HEK293 (cell line): ENCODE results near the gene MUC7.

ENCODE experiments used
- CTCF ChIA-PET: fragments of 350-600 bp; formaldehyde crosslinking; extraction: SDS; loops from one replicate; lab custom pipeline; 2021; ENCODE audit warnings: antibody characterized with exemption; lab: Yijun Ruan, JAX
- POLR2A ChIA-PET: fragments of 300-600 bp; formaldehyde crosslinking; extraction: SDS; loops from one replicate; lab custom pipeline; 2020; ENCODE audit warnings: antibody characterized with exemption, inconsistent platforms; lab: Yijun Ruan, JAX
- H3K27ac ChIP-seq: fragments of 200-500 bp; sonication (Bioruptor generic); 2 replicates; pipeline ENCODE4 v1.5.1; 2014; ENCODE audit warnings: low read depth, low read length, control low read depth, inconsistent platforms; ENCODE audit errors: extremely low read depth
- H3K36me3 ChIP-seq, 2 experiments: fragments of 200-500 bp in 1 of 2; sonication (Bioruptor generic) in 1 of 2; 1 replicate in 1 of 2; 2 replicates in 1 of 2; pipeline ENCODE4 v1.5.1; 2014 to 2017; ENCODE audit warnings: inconsistent platforms in 2 of 2, low read length in 2 of 2; ENCODE audit not compliant: control insufficient read depth in 2 of 2, insufficient read depth in 1 of 2
- H3K4me1 ChIP-seq: fragments of 200-500 bp; sonication (Bioruptor generic); 2 replicates; pipeline ENCODE4 v1.5.1; 2014; ENCODE audit warnings: mild to moderate bottlenecking, low read length, inconsistent platforms; ENCODE audit not compliant: control insufficient read depth, insufficient read depth
- H3K4me3 ChIP-seq: 2 replicates; pipeline ENCODE4 v1.5.1; 2011; ENCODE audit warnings: low read depth, mild to moderate bottlenecking, control low read depth, low read length, moderate library complexity
- H3K9me3 ChIP-seq: fragments of 200-500 bp; sonication (Bioruptor generic); 2 replicates; pipeline ENCODE4 v1.5.1; 2014; ENCODE audit warnings: low read depth, low read length, inconsistent platforms; ENCODE audit not compliant: control insufficient read depth, insufficient read depth
- GLI2 ChIP-seq: fragments of 450-650 bp; formaldehyde crosslinking; IDR thresholded peaks from 2 replicates; pipeline ENCODE4; 2017; ENCODE audit warnings: missing biosample characterization, missing genetic modification characterization, low read depth, borderline replicate concordance
- KLF16 ChIP-seq: fragments of 450-650 bp; formaldehyde crosslinking; IDR thresholded peaks from 2 replicates; pipeline ENCODE4 v1.5.1; 2017; ENCODE audit warnings: missing biosample characterization, missing genetic modification characterization
- PATZ1 ChIP-seq: fragments of 450-650 bp; formaldehyde crosslinking; IDR thresholded peaks from 2 replicates; pipeline ENCODE4 v1.5.1; 2016; ENCODE audit warnings: missing biosample characterization, missing genetic modification characterization
- REST ChIP-seq: fragments of 450-650 bp; formaldehyde crosslinking; IDR thresholded peaks from 2 replicates; pipeline ENCODE4 v1.5.1; 2016; ENCODE audit warnings: missing biosample characterization, missing genetic modification characterization
- SP2 ChIP-seq: fragments of 450-650 bp; formaldehyde crosslinking; IDR thresholded peaks from 2 replicates; pipeline ENCODE4 v1.5.1; 2016; ENCODE audit warnings: missing biosample characterization, missing genetic modification characterization
- ZBTB1 ChIP-seq: fragments of 450-650 bp; formaldehyde crosslinking; IDR thresholded peaks from 2 replicates; pipeline ENCODE4 v1.5.1; 2016; ENCODE audit warnings: missing biosample characterization, missing genetic modification characterization
- ZBTB6 ChIP-seq: fragments of 450-650 bp; formaldehyde crosslinking; IDR thresholded peaks from 2 replicates; pipeline ENCODE4 v1.5.1; 2017; ENCODE audit warnings: missing biosample characterization, missing genetic modification characterization
- ZEB2 ChIP-seq: fragments of 450-650 bp; formaldehyde crosslinking; IDR thresholded peaks from 2 replicates; pipeline ENCODE4 v1.5.1; 2016; ENCODE audit warnings: missing biosample characterization, missing genetic modification characterization
- ZFP3 ChIP-seq: fragments of 450-650 bp; formaldehyde crosslinking; IDR thresholded peaks from 2 replicates; pipeline ENCODE4 v1.5.1; 2016; ENCODE audit warnings: low read depth, missing biosample characterization, missing genetic modification characterization
- ZNF2 ChIP-seq: fragments of 450-650 bp; formaldehyde crosslinking; IDR thresholded peaks from 2 replicates; pipeline ENCODE4 v1.5.1; 2016; ENCODE audit warnings: missing biosample characterization, missing genetic modification characterization
- ZNF202 ChIP-seq: fragments of 450-650 bp; formaldehyde crosslinking; IDR thresholded peaks from 2 replicates; pipeline ENCODE4 v1.5.1; 2016; ENCODE audit warnings: missing biosample characterization, missing genetic modification characterization, borderline replicate concordance
- ZNF248 ChIP-seq: fragments of 450-650 bp; formaldehyde crosslinking; IDR thresholded peaks from 2 replicates; pipeline ENCODE4 v1.5.1; 2017; ENCODE audit warnings: missing biosample characterization, missing genetic modification characterization
- ZNF274 ChIP-seq, 2 experiments: fragments of 200-500 bp in 1 of 2; fragments of 450-650 bp in 1 of 2; sonication (Bioruptor generic) in 1 of 2; formaldehyde crosslinking in 1 of 2; IDR thresholded peaks; 2 replicates each; pipeline versions ENCODE4 v1.5.1 to v1.6.1; 2014 to 2016; ENCODE audit warnings: borderline replicate concordance in 1 of 2, inconsistent platforms in 1 of 2, low read length in 1 of 2, missing biosample characterization in 1 of 2, missing genetic modification characterization in 1 of 2
- ZNF324 ChIP-seq: fragments of 450-650 bp; formaldehyde crosslinking; IDR thresholded peaks from 2 replicates; pipeline ENCODE4 v1.5.1; 2016; ENCODE audit warnings: missing biosample characterization, missing genetic modification characterization
- ZNF398 ChIP-seq: fragments of 450-650 bp; formaldehyde crosslinking; IDR thresholded peaks from 2 replicates; pipeline ENCODE4 v1.5.1; 2017; ENCODE audit warnings: missing biosample characterization, missing genetic modification characterization
- ZNF416 ChIP-seq: fragments of 450-650 bp; formaldehyde crosslinking; IDR thresholded peaks from 2 replicates; pipeline ENCODE4 v1.5.1; 2016; ENCODE audit warnings: missing biosample characterization, missing genetic modification characterization
- ZNF426 ChIP-seq: fragments of 450-650 bp; formaldehyde crosslinking; IDR thresholded peaks from 2 replicates; pipeline ENCODE4 v1.5.1; 2017; ENCODE audit warnings: missing biosample characterization, missing genetic modification characterization, mild to moderate bottlenecking, inconsistent platforms, moderate library complexity
- ZNF544 ChIP-seq: fragments of 450-650 bp; formaldehyde crosslinking; IDR thresholded peaks from 2 replicates; pipeline ENCODE4 v1.5.0; 2017; ENCODE audit warnings: missing biosample characterization, missing genetic modification characterization
- ZNF561 ChIP-seq: fragments of 450-650 bp; IDR thresholded peaks from 2 replicates; pipeline ENCODE4 v1.5.1; 2018; ENCODE audit warnings: missing biosample characterization, missing genetic modification characterization, borderline replicate concordance
- ZNF580 ChIP-seq: fragments of 450-650 bp; formaldehyde crosslinking; IDR thresholded peaks from 2 replicates; pipeline ENCODE4 v1.5.1; 2016; ENCODE audit warnings: missing biosample characterization, missing genetic modification characterization
- ZNF596 ChIP-seq: fragments of 450-650 bp; IDR thresholded peaks from 2 replicates; pipeline ENCODE4 v1.5.0; 2018; ENCODE audit warnings: missing biosample characterization, mild to moderate bottlenecking, missing genetic modification characterization, moderate library complexity
- ZNF626 ChIP-seq: fragments of 450-650 bp; sonication (Bioruptor Pico); formaldehyde crosslinking; IDR thresholded peaks from 2 replicates; pipeline ENCODE4 v1.5.1; 2018; ENCODE audit warnings: missing biosample characterization, missing genetic modification characterization, inconsistent platforms
- ZNF654 ChIP-seq: fragments of 450-650 bp; formaldehyde crosslinking; IDR thresholded peaks from 2 replicates; pipeline ENCODE4 v1.5.1; 2016; ENCODE audit warnings: low read depth, missing biosample characterization, missing genetic modification characterization
- ZNF670 ChIP-seq: fragments of 450-650 bp; formaldehyde crosslinking; IDR thresholded peaks from 2 replicates; pipeline ENCODE4 v1.5.1; 2016; ENCODE audit warnings: missing biosample characterization, missing genetic modification characterization, low read depth
- ZNF843 ChIP-seq: fragments of 450-650 bp; formaldehyde crosslinking; IDR thresholded peaks from 2 replicates; pipeline ENCODE4 v1.5.1; 2016; ENCODE audit warnings: missing biosample characterization, missing genetic modification characterization
- ZSCAN30 ChIP-seq: fragments of 450-650 bp; IDR thresholded peaks from 2 replicates; pipeline ENCODE4 v1.5.1; 2018; ENCODE audit warnings: missing biosample characterization, mild to moderate bottlenecking, missing genetic modification characterization, moderate library complexity
- ZSCAN4 ChIP-seq: fragments of 450-650 bp; formaldehyde crosslinking; IDR thresholded peaks from 2 replicates; pipeline ENCODE4 v1.5.1; 2017; ENCODE audit warnings: missing biosample characterization, missing genetic modification characterization

MUC7 gene

GRCh38 chr4:70442474-70442873 is 29.5 kb upstream of the MUC7 start:
- Histone ChIP-seq H3K4me1 (no peaks in the 10 kb centered on the region), H3K27ac (no peak overlapping the region)
- ChIA-PET POLR2A (no interaction called here), CTCF (no interaction called here)
- TF ChIP-seq SP2 (tag by site-specific recombination), result no peak
- no peak for TF ChIP-seq ZNF626 (tag by site-specific recombination)
- TF ChIP-seq ZNF654 (tag by site-specific recombination), result no peak
- TF ChIP-seq ZNF596 (tag by site-specific recombination), result no peak
- TF ChIP-seq ZNF416, result no peak
- no peak for TF ChIP-seq ZNF843 (tag by site-specific recombination)
- TF ChIP-seq ZNF544, result no peak
- TF ChIP-seq ZBTB1, result no peak
- TF ChIP-seq ZNF426 (tag by site-specific recombination), result no peak
- TF ChIP-seq ZNF2 (tag by site-specific recombination), result no peak
- no peak for TF ChIP-seq ZNF398
- no peak for TF ChIP-seq KLF16 (tag by site-specific recombination)
- no peak for TF ChIP-seq ZEB2
- no peak for TF ChIP-seq GLI2
- TF ChIP-seq, all 188 proteins: peak for 0
- no peaks in the 10 kb centered on the region for H3K9me3 ChIP-seq
- no peak overlapping the region for H3K4me3 ChIP-seq
- H3K36me3 ChIP-seq, result no peaks in the 10 kb centered on the region

GRCh38 chr4:70443329-70443728 is 28.7 kb upstream of the MUC7 start:
- no peaks in the 10 kb centered on the region for H3K9me3 ChIP-seq
- H3K4me1 ChIP-seq, result no peaks in the 10 kb centered on the region
- no peaks in the 10 kb centered on the region for H3K36me3 ChIP-seq
- ChIA-PET POLR2A (no interaction called here), CTCF (interaction anchor here (0.7 kb wide), 1 partner anchor 186 kb away, joined by 3 read pairs; no protein-coding TSS in a partner anchor)
- H3K4me3 ChIP-seq, result no peak overlapping the region
- no peak overlapping the region for H3K27ac ChIP-seq
- no peak for TF ChIP-seq ZNF248 (tag by site-specific recombination)
- no peak for TF ChIP-seq PATZ1 (tag by site-specific recombination)
- TF ChIP-seq ZFP3 (tag by site-specific recombination), result no peak
- TF ChIP-seq ZNF274 (IDR thresholded peaks at IDR 0.05; ENCODE audit: low read length), result no peak
- TF ChIP-seq ZNF274 (tag by site-specific recombination; IDR thresholded peaks at IDR 0.05; ENCODE audit: borderline replicate concordance), result no peak
- TF ChIP-seq ZSCAN4 (tag by site-specific recombination), result no peak
- TF ChIP-seq ZSCAN30 (tag by site-specific recombination), result no peak
- TF ChIP-seq REST (tag by site-specific recombination), result no peak
- TF ChIP-seq ZNF324 (tag by site-specific recombination), result no peak
- TF ChIP-seq ZNF561, result no peak
- no peak for TF ChIP-seq ZNF202 (tag by site-specific recombination)
- TF ChIP-seq ZNF580 (tag by site-specific recombination), result no peak
- TF ChIP-seq ZBTB6 (tag by site-specific recombination), result no peak
- no peak for TF ChIP-seq ZNF544
- no peak for TF ChIP-seq ZNF670 (tag by site-specific recombination)
